ENCODE data around the gene PER1. TPM values are rescaled to one million over a fixed set of nuclear protein-coding genes. Genes with fewer than 3 reads are reported as not detected.

Gene PER1
- total RNA-seq, 1 experiment from 2014 or later, result 87.6 TPM

DNA sequence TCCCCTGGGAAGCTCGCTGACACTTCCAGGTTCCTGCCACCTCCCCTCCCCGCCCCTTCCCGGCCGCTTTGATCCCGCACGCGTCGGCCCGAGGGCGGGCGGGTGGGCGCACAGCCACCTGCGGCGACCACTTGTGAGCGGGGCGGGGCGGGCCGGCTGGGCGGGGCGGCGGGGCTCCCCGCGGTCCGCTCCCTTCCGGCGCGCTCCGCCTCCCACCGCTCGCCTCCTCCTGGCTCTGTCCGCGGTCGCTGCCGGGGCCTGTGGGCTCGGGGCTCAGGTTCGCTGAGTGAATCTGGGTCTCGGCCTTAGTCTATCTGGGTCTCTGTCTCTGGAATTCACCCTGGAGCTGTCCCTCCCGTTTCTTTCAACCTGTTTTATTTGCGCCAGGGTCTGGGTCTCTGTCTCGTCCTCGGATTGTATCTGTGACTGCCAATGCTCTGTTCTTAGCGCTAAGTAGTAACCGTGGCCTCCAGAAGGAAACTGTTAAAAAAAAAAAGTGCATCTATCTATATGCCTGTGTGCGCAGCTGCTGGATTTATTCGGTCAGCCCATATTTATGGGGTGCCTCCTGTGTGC is 25.6 kb downstream of the PER1 start:
- BruUV-seq (replicated peaks), result no TSS peak
- ChIA-PET RAD21 (ENCODE audit: low non-redundant PET in 1 of 2, low total read pairs in 2 of 2, uncharacterized antibody in 2 of 2, unreplicated experiment in 2 of 2) (no interaction called here), CTCF (interaction anchor here (0.8 to 2.1 kb wide), 3 partner anchors 7 to 53 kb away, joined by 3 to 7 read pairs (median 6); no protein-coding TSS in a partner anchor), POLR2A (interaction anchor here (0.8 to 2.8 kb wide), 7 partner anchors 27 to 97 kb away, joined by 3 to 14 read pairs (median 4); partner anchors contain the start of gene BORCS6)
- ATAC-seq (peak; percentile 29), DNase-seq (ENCODE audit: low read depth, low spot score) (no peak)
- peaks cover 23 to 62% of the 10 kb centered on the region in 2 experiments for H3K4me1 ChIP-seq (ENCODE audit: control insufficient read depth in 1 of 2, insufficient read depth in 2 of 2, low read length in 2 of 2)
- peak overlapping the region; percentile 86 for H3K4me2 ChIP-seq (ENCODE audit: low read length)
- peak overlapping the region; percentile 54 for H3K9ac ChIP-seq (ENCODE audit: low read length)
- H2AFZ ChIP-seq (ENCODE audit: low read depth, low read length, poor library complexity, severe bottlenecking), result peak overlapping the region; percentile 80
- H3K27ac ChIP-seq (ENCODE audit: low read depth, low read length), result peak overlapping the region; percentile 57
- no peaks in the 10 kb centered on the region for H3K9me2 ChIP-seq (ENCODE audit: insufficient read depth)
- no peaks in the 10 kb centered on the region for H3K9me3 ChIP-seq (ENCODE audit: control insufficient read depth in 1 of 2, insufficient read depth in 1 of 2, low read depth in 1 of 2, low read length in 2 of 2)
- H3K27me3 ChIP-seq (ENCODE audit: insufficient read depth, low read length), result no peaks in the 10 kb centered on the region
- no peaks in the 10 kb centered on the region for H3K36me3 ChIP-seq (ENCODE audit: control insufficient read depth in 1 of 2, insufficient read depth in 2 of 2, low read length in 2 of 2)
- intact Hi-C loops (cut with micrococcal nuclease), result loop anchor here (5.0 to 10.0 kb wide), 2 partner anchors 258 to 439 kb away; partner anchors contain the start of genes RPL26, TP53 and WRAP53
- no peak for TF ChIP-seq POLR2A (IDR thresholded peaks at IDR 0.05; ENCODE audit: borderline replicate concordance, extremely low read depth, insufficient read depth, insufficient read length)
- TF ChIP-seq, protein P1, sequence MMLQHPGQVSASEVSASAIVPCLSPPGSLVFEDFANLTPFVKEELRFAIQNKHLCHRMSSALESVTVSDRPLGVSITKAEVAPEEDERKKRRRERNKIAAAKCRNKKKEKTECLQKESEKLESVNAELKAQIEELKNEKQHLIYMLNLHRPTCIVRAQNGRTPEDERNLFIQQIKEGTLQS (IDR thresholded peaks at IDR 0.05), result no peak
- TF ChIP-seq RAD21 (IDR thresholded peaks at IDR 0.05; ENCODE audit: low read depth), result no peak
- TF ChIP-seq SIN3A (IDR thresholded peaks at IDR 0.05; ENCODE audit: low read depth), result no peak
- TF ChIP-seq TCF7L2 (IDR thresholded peaks at IDR 0.05; ENCODE audit: borderline replicate concordance, extremely low read depth, insufficient read depth, insufficient read length), result peak; percentile 54
- TF ChIP-seq SP1 (IDR thresholded peaks at IDR 0.05; ENCODE audit: low read depth), result no peak; the same call in 1 of the 2 replicates
- TF ChIP-seq, protein P2, sequence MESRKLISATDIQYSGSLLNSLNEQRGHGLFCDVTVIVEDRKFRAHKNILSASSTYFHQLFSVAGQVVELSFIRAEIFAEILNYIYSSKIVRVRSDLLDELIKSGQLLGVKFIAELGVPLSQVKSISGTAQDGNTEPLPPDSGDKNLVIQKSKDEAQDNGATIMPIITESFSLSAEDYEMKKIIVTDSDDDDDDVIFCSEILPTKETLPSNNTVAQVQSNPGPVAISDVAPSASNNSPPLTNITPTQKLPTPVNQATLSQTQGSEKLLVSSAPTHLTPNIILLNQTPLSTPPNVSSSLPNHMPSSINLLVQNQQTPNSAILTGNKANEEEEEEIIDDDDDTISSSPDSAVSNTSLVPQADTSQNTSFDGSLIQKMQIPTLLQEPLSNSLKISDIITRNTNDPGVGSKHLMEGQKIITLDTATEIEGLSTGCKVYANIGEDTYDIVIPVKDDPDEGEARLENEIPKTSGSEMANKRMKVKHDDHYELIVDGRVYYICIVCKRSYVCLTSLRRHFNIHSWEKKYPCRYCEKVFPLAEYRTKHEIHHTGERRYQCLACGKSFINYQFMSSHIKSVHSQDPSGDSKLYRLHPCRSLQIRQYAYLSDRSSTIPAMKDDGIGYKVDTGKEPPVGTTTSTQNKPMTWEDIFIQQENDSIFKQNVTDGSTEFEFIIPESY (IDR thresholded peaks at IDR 0.05; ENCODE audit: extremely low read depth, insufficient replicate concordance, low read length), result no peak
- TF ChIP-seq POLR2AphosphoS5 (IDR thresholded peaks at IDR 0.05; ENCODE audit: low read depth, low read length), result peak; percentile 45
- TF ChIP-seq FOSL1 (IDR thresholded peaks at IDR 0.05; ENCODE audit: low read depth), result no peak
- TF ChIP-seq ZNF274 (IDR thresholded peaks at IDR 0.05; ENCODE audit: low read depth, low read length), result no peak
- TF ChIP-seq EZH2 (IDR thresholded peaks at IDR 0.05), result no peak
- H3K79me2 ChIP-seq (ENCODE audit: insufficient read depth, low read length), result no peaks in the 10 kb centered on the region
- no peaks in the 10 kb centered on the region for H4K20me1 ChIP-seq (ENCODE audit: insufficient read depth)
- H3K4me3 ChIP-seq (replicated peaks in 1 of 2; ENCODE audit: low read depth in 1 of 2, low read length in 2 of 2), result peak overlapping the region; percentile 44 to 57
